DOHH2 (cell line): Measurements from ENCODE around the gene CENPT.

Source experiments
- H3F3A ChIP-seq: fragments of 200-600 bp; sonication (generic), shearing (Covaris generic); 2 replicates; pipeline ENCODE4 v1.6.0; 2016; ENCODE audit warnings: antibody characterized with exemption, mild to moderate bottlenecking; ENCODE audit not compliant: control insufficient read depth, insufficient read depth
- H3K27ac ChIP-seq: fragments of 200-600 bp; sonication (generic); 2 replicates; pipeline ENCODE4 v1.5.1; 2014; ENCODE audit warnings: low read depth, mild to moderate bottlenecking, low read length, moderate library complexity
- H3K27me3 ChIP-seq: fragments of 200-600 bp; sonication (generic); 2 replicates; pipeline ENCODE4 v1.6.1; 2014; ENCODE audit warnings: mild to moderate bottlenecking, low read length, mixed read lengths; ENCODE audit not compliant: control insufficient read depth
- H3K36me3 ChIP-seq: fragments of 200-600 bp; sonication (generic); 2 replicates; pipeline ENCODE4 v1.6.1; 2014; ENCODE audit warnings: mild to moderate bottlenecking, low read length, moderate library complexity, mixed read lengths; ENCODE audit not compliant: control insufficient read depth
- H3K4me1 ChIP-seq: fragments of 200-600 bp; sonication (generic); 2 replicates; pipeline ENCODE4 v1.6.1; 2014; ENCODE audit warnings: mild to moderate bottlenecking, low read length, mixed read lengths; ENCODE audit not compliant: control insufficient read depth
- H3K4me2 ChIP-seq: fragments of 200-600 bp; sonication (generic); 2 replicates; pipeline ENCODE4 v1.6.0; 2014; ENCODE audit warnings: mild to moderate bottlenecking, low read length, moderate library complexity
- H3K4me3 ChIP-seq: fragments of 200-600 bp; sonication (generic); 2 replicates; pipeline ENCODE4 v1.5.1; 2014; ENCODE audit warnings: mild to moderate bottlenecking, low read length, mixed read lengths
- H3K79me2 ChIP-seq: fragments of 200-600 bp; sonication (generic); 2 replicates; pipeline ENCODE4 v1.6.1; 2014; ENCODE audit warnings: mild to moderate bottlenecking, low read length, mixed read lengths; ENCODE audit not compliant: control insufficient read depth
- H3K9me2 ChIP-seq: fragments of 200-600 bp; sonication (generic); replicated peaks from 2 replicates; pipeline ENCODE4 v1.6.1; 2014; ENCODE audit warnings: mild to moderate bottlenecking, low read length, mixed read lengths; ENCODE audit not compliant: control insufficient read depth
- H3K9me3 ChIP-seq: fragments of 200-600 bp; sonication (generic); 2 replicates; pipeline ENCODE4 v1.6.1; 2014; ENCODE audit warnings: antibody characterized with exemption, low read length, mixed read lengths; ENCODE audit not compliant: control insufficient read depth, insufficient read depth
- H4K20me1 ChIP-seq: fragments of 200-600 bp; sonication (generic); 2 replicates; pipeline ENCODE4 v1.6.0; 2014; ENCODE audit warnings: low read depth, mild to moderate bottlenecking, antibody characterized with exemption, low read length, moderate library complexity; ENCODE audit not compliant: control insufficient read depth, insufficient read depth
- CTCF ChIP-seq: fragments of 200-600 bp; sonication (generic); IDR thresholded peaks from one replicate; pipeline ENCODE4 v1.5.1; 2014; ENCODE audit warnings: antibody characterized with exemption, mild to moderate bottlenecking, low read depth, low read length; ENCODE audit not compliant: poor library complexity, severe bottlenecking
- EZH2phosphoT487 ChIP-seq: fragments of 200-600 bp; sonication (generic); IDR thresholded peaks from 2 replicates; pipeline ENCODE4 v1.6.1; 2017; ENCODE audit warnings: borderline replicate concordance, mild to moderate bottlenecking, antibody characterized with exemption, low read length, moderate library complexity, mixed read lengths

CENPT gene

GRCh38 chr16:67843343-67843765, 4.1 kb downstream of the CENPT start:
- TF ChIP-seq EZH2phosphoT487 (no peak), CTCF (no peak)
- Histone ChIP-seq H3K27ac (peak overlapping the region; percentile 81; the same call in 1 of the 2 replicates), H3K27me3 (no peaks in the 10 kb centered on the region), H3K4me3 (peak overlapping the region; percentile 95), H3K79me2 (peaks cover 54% of the 10 kb centered on the region), H3K36me3 (peaks cover 15% of the 10 kb centered on the region), H3K4me2 (peak overlapping the region; percentile 78), H3F3A (peaks cover 7% of the 10 kb centered on the region; the same call in 1 of the 2 replicates), H4K20me1 (peaks cover 7% of the 10 kb centered on the region), H3K9me2 (no peaks in the 10 kb centered on the region), H3K4me1 (peaks cover 43% of the 10 kb centered on the region), H3K9me3 (no peaks in the 10 kb centered on the region)

- no peak for TF ChIP-seq EZH2phosphoT487
- TF ChIP-seq CTCF = peak; percentile 54
- Histone ChIP-seq H3K27ac (peak overlapping the region; percentile 81), H3K9me3 (no peaks in the 10 kb centered on the region), H3K4me1 (peaks cover 37% of the 10 kb centered on the region), H3K36me3 (peaks cover 15% of the 10 kb centered on the region), H3K4me3 (peak overlapping the region; percentile 95), H3K79me2 (peaks cover 48% of the 10 kb centered on the region), H4K20me1 (peaks cover 7% of the 10 kb centered on the region), H3F3A (peaks cover 7% of the 10 kb centered on the region; the same call in 1 of the 2 replicates), H3K4me2 (peak overlapping the region; percentile 78), H3K27me3 (no peaks in the 10 kb centered on the region), H3K9me2 (no peaks in the 10 kb centered on the region)
These were observed 4.8 kb downstream of the CENPT start for GRCh38 chr16:67842509-67843342.

GRCh38 chr16:67841816-67842508, 5.5 kb downstream of the CENPT start, which contains the start of gene THAP11:
THAP11 (plus strand) TSS chr16:67842320; CDS start chr16:67842555, 235 bp downstream.
- peaks cover 40% of the 10 kb centered on the region for H3K79me2 ChIP-seq

More at GRCh38 chr16:67841816-67842508, 5.5 kb downstream of the CENPT start, which contains the start of gene THAP11:
- H3K4me2 ChIP-seq = peak within 1 kb of the TSS; percentile 78
- no peaks in the 10 kb centered on the region for H3K9me2 ChIP-seq
- H3K27ac ChIP-seq = peak within 1 kb of the TSS; percentile 81
- TF ChIP-seq CTCF = peak; percentile 69
- no peak for TF ChIP-seq EZH2phosphoT487
- H3K9me3 ChIP-seq = no peaks in the 10 kb centered on the region
- H3K27me3 ChIP-seq = no peaks in the 10 kb centered on the region
- peaks cover 13% of the 10 kb centered on the region for H3K36me3 ChIP-seq
- H3F3A ChIP-seq = peaks cover 7% of the 10 kb centered on the region; the same call in 1 of the 2 replicates
- H3K4me1 ChIP-seq = peaks cover 37% of the 10 kb centered on the region
- peak within 1 kb of the TSS; percentile 95 for H3K4me3 ChIP-seq
- peaks cover 7% of the 10 kb centered on the region; the same call in 1 of the 2 replicates for H4K20me1 ChIP-seq
